HL-60/S4 treated with phorbol 12-myristate 13-acetate at 8.2 ng/mL for 4 days and 3 days (cell line): Measurements from ENCODE around the gene SEC23IP.
"Not testable (repeated sequence)": the region's sequence is repeated elsewhere in the genome, so short reads cannot be mapped to it uniquely, and the experiment has no call there.

Source experiments
- in situ Hi-C: fragments of 300-500 bp; cut with MboI; formaldehyde crosslinking; loops from 2 replicates; pipeline ENCODE4 v1.15.0; 2022; ENCODE audit warnings: low sequenced_read_pairs

The SEC23IP gene

GRCh38 chr10:119872860-119873681, 19.5 kb upstream of the SEC23IP start:
- in situ Hi-C loops: loop anchor here (25.0 kb wide), 1 partner anchor 261 kb away; no protein-coding TSS in a partner anchor

- in situ Hi-C loops: no loop called here
Measured at GRCh38 chr10:119878524-119878923, 14.0 kb upstream of the SEC23IP start.

- in situ Hi-C loops: not testable (repeated sequence)
Measured at GRCh38 chr10:119883901-119884611, 8.5 kb upstream of the SEC23IP start.

- in situ Hi-C loops: not testable (repeated sequence)
Measured at GRCh38 chr10:119886070-119886469, 6.5 kb upstream of the SEC23IP start.

GRCh38 chr10:119888715-119889114, 3.8 kb upstream of the SEC23IP start:
- in situ Hi-C loops: not testable (repeated sequence)

GRCh38 chr10:119889201-119889600, 3.3 kb upstream of the SEC23IP start:
- in situ Hi-C loops: not testable (repeated sequence)

- in situ Hi-C loops: not testable (repeated sequence)
Measured at GRCh38 chr10:119890307-119890706, 2.2 kb upstream of the SEC23IP start.

GRCh38 chr10:119891849-119892187, 712 bp upstream of the SEC23IP start:
- in situ Hi-C loops: not testable (repeated sequence)

GRCh38 chr10:119893074-119893473, 544 bp downstream of the SEC23IP start:
- in situ Hi-C loops: no loop called here

GRCh38 chr10:119893845-119894427, 1.4 kb downstream of the SEC23IP start:
- in situ Hi-C loops: no loop called here

- in situ Hi-C loops: no loop called here
Measured at GRCh38 chr10:119896061-119896655, 3.6 kb downstream of the SEC23IP start.

GRCh38 chr10:119896937-119897770, 4.6 kb downstream of the SEC23IP start:
- in situ Hi-C loops: no loop called here

GRCh38 chr10:119898577-119898976, 6.0 kb downstream of the SEC23IP start:
- in situ Hi-C loops: no loop called here

- in situ Hi-C loops: no loop called here
Measured at GRCh38 chr10:119903946-119904666, 11.6 kb downstream of the SEC23IP start.

- in situ Hi-C loops: not testable (repeated sequence)
Measured at GRCh38 chr10:119907695-119908094, 15.2 kb downstream of the SEC23IP start.

- in situ Hi-C loops: no loop called here
Measured at GRCh38 chr10:119908166-119908565, 15.6 kb downstream of the SEC23IP start.

- in situ Hi-C loops: no loop called here
Measured at GRCh38 chr10:119910689-119911088, 18.2 kb downstream of the SEC23IP start.

- in situ Hi-C loops: no loop called here
Measured at GRCh38 chr10:119917777-119918176, 25.2 kb downstream of the SEC23IP start.

GRCh38 chr10:119919271-119919670, 26.7 kb downstream of the SEC23IP start:
- in situ Hi-C loops: no loop called here

- in situ Hi-C loops: no loop called here
Measured at GRCh38 chr10:119919826-119920225, 27.3 kb downstream of the SEC23IP start.
